GM12872 (cell line): ENCODE data around the gene NCKAP5.

Experiments used
- CTCF ChIP-seq: IDR thresholded peaks from 3 replicates; pipeline ENCODE4 v1.5.1; 2011; ENCODE audit warnings: low read depth, mild to moderate bottlenecking, low read length, moderate library complexity; ENCODE audit not compliant: insufficient read depth

Gene NCKAP5

GRCh38 chr2:133405252-133405651 is 163.0 kb downstream of the NCKAP5 start:
- no peak for TF ChIP-seq CTCF

DNA sequence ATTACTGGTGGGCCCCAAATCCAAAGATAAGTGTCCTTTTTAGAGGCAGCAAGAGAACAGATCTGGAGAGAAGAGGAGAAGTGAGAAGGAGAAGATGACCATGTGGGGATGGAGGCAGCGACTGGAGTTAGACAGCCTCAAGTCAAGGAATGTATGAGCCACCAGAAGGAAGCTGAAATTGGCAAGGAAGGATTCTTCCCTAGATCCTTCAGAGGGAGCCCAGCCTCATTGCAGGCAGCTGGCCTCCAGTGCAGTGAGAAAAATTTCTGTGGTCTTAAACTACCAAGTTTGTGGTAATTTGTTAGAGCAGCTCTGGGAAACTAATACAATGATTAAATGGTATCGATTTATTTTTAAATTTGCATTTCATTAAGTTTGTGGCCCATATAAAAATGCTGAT is 167.9 kb downstream of the NCKAP5 start:
- TF ChIP-seq CTCF: no peak

- TF ChIP-seq CTCF: no peak
These were observed 174.4 kb downstream of the NCKAP5 start for GRCh38 chr2:133393895-133394294.

DNA sequence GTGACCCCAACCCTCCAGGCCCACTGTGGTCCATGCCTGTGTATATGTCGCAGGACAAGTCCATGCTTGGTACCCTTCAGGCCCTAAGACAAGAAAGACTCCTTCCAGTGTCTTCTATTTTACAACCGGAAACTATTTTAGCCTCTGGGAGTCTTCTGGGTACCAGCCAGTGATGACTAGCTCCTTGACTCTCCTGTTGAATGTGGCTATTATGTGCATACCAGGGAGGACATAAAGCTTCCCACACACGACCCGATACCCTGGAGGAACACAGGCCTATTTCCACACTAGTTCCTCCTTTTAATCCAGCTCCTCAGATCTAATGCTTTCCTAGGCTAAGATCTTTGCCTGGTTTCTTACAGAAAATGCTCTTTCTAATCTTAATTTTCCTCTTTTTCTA is 178.1 kb downstream of the NCKAP5 start:
- no peak for TF ChIP-seq CTCF

- no peak for TF ChIP-seq CTCF
These were observed 178.7 kb downstream of the NCKAP5 start for GRCh38 chr2:133389569-133389968.

DNA sequence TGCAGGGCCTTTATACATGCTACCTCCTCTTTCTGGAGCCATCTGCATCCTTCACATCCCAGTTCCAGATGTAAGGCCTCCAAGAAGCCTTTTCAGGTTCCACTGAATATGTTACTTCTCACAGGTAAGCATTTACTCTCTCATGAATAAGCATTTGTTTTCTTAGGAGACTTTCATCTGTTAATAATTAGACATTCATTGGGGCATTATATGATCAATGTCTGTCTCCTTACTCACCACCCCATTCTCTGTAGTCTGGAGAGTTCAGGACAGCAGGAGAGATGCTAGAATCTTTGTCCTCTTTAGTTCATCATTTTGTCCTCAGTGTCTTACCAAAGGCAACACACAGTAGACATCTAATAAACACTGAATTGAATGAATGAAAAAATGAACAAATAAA is 185.7 kb downstream of the NCKAP5 start:
- no peak for TF ChIP-seq CTCF

DNA sequence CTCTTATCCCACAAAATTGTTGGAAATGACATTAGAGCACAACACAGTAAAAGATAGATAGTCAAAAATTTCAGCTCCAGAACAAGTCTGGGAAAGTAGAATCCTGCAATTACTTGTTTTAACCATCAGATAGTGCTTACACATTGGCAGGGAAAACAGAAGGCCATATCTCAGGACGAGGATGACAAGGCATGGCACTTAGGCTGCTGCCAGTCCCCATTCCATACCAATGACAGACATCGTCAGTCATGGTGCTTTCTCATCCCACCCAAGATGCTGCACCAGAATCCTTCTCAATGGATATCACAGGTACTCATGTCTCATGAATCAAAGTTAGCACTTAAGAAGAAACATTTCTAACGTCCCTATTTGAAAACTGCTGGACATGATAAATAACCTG is 187.3 kb downstream of the NCKAP5 start:
- TF ChIP-seq CTCF: no peak
